A549 (cell line): ENCODE data around the gene CDC40.

ENCODE experiments used
- CEBPB ChIP-seq, 2 experiments: fragments of >200 bp in 1 of 2; sonication (Bioruptor Twin) in 1 of 2; formaldehyde crosslinking in 1 of 2; IDR thresholded peaks; 2 replicates each; pipeline ENCODE4 v1.6.1; 2012 to 2016
- CHD4 ChIP-seq: fragments of 200-600 bp; sonication (generic); IDR thresholded peaks from 2 replicates; pipeline ENCODE4 v1.6.1; 2016; ENCODE audit warnings: antibody characterized with exemption, mild to moderate bottlenecking, borderline replicate concordance
- CTCF ChIP-seq: fragments of >200 bp; sonication (Bioruptor Twin); formaldehyde crosslinking; IDR thresholded peaks from 3 replicates; pipeline ENCODE4 v1.5.1; 2016
- EP300 ChIP-seq, 2 experiments: fragments of >200 bp; sonication (Bioruptor Twin); formaldehyde crosslinking; IDR thresholded peaks; 2 replicates in 1 of 2; 3 replicates in 1 of 2; pipeline ENCODE4 v1.6.1; 2016 to 2017
- FOSL2 ChIP-seq, 2 experiments: fragments of 450-650 bp in 1 of 2; fragments of >200 bp in 1 of 2; sonication (Bioruptor Twin) in 1 of 2; formaldehyde crosslinking; IDR thresholded peaks; 2 replicates each; pipeline versions ENCODE4 v1.5.0 to v1.6.1; 2016 to 2020; ENCODE audit warnings: mild to moderate bottlenecking in 1 of 2, moderate library complexity in 1 of 2
- GATA3 ChIP-seq: IDR thresholded peaks from 2 replicates; pipeline ENCODE4 v1.6.1; 2012; ENCODE audit warnings: borderline replicate concordance
- JUNB ChIP-seq: fragments of >200 bp; sonication (Bioruptor Twin); formaldehyde crosslinking; IDR thresholded peaks from 2 replicates; pipeline ENCODE4 v1.6.1; 2016
- POLR2A ChIP-seq: IDR thresholded peaks from 2 replicates; pipeline ENCODE4 v1.6.1; 2012; ENCODE audit warnings: mild to moderate bottlenecking, low read length
- ZFP36 ChIP-seq: fragments of 450-650 bp; IDR thresholded peaks from 2 replicates; pipeline ENCODE4 v1.6.1; 2014; ENCODE audit warnings: borderline replicate concordance; ENCODE audit not compliant: partially characterized antibody
- TF ChIP-seq, protein P1 (sequence below): IDR thresholded peaks from 2 replicates; pipeline ENCODE4 v1.6.1; 2012
- TF ChIP-seq, protein P2 (sequence below): fragments of 200-600 bp; sonication (generic); IDR thresholded peaks from 2 replicates; pipeline ENCODE4 v1.6.1; 2016; ENCODE audit warnings: antibody characterized with exemption, mild to moderate bottlenecking, moderate library complexity

GRCh38 chr6:110250838-110251237 lies 70.6 kb downstream of the CDC40 start:
- TF ChIP-seq JUNB (no peak), GATA3 (no peak), CHD4 (no peak), CTCF (no peak), POLR2A (no peak), CEBPB (IDR thresholded peaks at IDR 0.05) (no peak), EP300 (IDR thresholded peaks at IDR 0.05) (no peak), ZFP36 (no peak), FOSL2 (IDR thresholded peaks at IDR 0.05) (no peak), FOSL2 (CRISPR knock-in tag; IDR thresholded peaks at IDR 0.05) (no peak)
- TF ChIP-seq, protein P1, sequence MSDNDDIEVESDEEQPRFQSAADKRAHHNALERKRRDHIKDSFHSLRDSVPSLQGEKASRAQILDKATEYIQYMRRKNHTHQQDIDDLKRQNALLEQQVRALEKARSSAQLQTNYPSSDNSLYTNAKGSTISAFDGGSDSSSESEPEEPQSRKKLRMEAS, result no peak
- TF ChIP-seq, protein P2, sequence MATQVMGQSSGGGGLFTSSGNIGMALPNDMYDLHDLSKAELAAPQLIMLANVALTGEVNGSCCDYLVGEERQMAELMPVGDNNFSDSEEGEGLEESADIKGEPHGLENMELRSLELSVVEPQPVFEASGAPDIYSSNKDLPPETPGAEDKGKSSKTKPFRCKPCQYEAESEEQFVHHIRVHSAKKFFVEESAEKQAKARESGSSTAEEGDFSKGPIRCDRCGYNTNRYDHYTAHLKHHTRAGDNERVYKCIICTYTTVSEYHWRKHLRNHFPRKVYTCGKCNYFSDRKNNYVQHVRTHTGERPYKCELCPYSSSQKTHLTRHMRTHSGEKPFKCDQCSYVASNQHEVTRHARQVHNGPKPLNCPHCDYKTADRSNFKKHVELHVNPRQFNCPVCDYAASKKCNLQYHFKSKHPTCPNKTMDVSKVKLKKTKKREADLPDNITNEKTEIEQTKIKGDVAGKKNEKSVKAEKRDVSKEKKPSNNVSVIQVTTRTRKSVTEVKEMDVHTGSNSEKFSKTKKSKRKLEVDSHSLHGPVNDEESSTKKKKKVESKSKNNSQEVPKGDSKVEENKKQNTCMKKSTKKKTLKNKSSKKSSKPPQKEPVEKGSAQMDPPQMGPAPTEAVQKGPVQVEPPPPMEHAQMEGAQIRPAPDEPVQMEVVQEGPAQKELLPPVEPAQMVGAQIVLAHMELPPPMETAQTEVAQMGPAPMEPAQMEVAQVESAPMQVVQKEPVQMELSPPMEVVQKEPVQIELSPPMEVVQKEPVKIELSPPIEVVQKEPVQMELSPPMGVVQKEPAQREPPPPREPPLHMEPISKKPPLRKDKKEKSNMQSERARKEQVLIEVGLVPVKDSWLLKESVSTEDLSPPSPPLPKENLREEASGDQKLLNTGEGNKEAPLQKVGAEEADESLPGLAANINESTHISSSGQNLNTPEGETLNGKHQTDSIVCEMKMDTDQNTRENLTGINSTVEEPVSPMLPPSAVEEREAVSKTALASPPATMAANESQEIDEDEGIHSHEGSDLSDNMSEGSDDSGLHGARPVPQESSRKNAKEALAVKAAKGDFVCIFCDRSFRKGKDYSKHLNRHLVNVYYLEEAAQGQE, result no peak
